Measurements from ENCODE around the gene CFHR4.
"Not testable (repeated sequence)": the region's sequence is repeated elsewhere in the genome, so short reads cannot be mapped to it uniquely, and the experiment has no call there.

CFHR4 gene

DNA sequence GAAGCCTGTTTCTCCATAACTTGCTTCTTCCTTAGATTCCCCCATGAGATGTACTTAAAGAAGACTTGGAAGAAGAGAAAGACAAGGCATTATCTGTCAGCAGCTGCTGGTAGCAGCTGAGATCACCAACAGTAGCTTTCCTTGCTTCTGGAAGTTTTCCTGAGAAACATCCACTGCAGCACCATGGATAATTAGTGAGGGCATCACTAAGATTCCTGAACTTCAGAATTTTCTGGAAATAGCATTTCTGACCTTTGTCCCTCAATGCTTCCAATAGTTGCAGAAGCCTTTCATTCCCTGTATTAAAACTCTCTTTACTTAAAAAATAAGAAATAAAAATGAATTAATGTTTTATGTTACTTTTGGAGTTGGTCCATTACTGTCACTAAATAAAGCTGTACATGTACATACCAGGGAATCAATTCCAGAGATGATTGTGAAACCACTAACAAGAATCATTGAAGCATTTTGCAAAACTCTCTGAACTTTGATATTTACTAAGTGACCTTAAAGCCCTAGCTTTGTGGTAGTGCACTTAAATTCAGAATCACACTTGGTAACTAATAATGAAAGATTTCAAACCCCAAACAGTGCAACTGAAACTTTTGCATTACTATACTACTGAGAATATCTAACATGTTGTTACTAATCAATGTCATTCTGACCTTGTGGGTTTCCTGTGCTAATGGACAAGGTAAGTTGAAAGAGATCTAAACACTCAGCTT is at the start of gene CFHR4:
Gene CFHR4 (plus strand): TSS at position 538 of the 725 bp plus-strand sequence. CDS start 99 bp downstream, at position 637.
- DNase-seq (ENCODE audit: low read depth in 3 of 3) = no peak

GRCh38 chr1:196849613-196850492 is 38.0 kb upstream of the CFHR4 start:
- not testable (repeated sequence) for DNase-seq (ENCODE audit: low read depth in 3 of 3)

GRCh38 chr1:196856053-196856452 is 31.8 kb upstream of the CFHR4 start:
- DNase-seq (ENCODE audit: low read depth in 3 of 3) = no peak

DNA sequence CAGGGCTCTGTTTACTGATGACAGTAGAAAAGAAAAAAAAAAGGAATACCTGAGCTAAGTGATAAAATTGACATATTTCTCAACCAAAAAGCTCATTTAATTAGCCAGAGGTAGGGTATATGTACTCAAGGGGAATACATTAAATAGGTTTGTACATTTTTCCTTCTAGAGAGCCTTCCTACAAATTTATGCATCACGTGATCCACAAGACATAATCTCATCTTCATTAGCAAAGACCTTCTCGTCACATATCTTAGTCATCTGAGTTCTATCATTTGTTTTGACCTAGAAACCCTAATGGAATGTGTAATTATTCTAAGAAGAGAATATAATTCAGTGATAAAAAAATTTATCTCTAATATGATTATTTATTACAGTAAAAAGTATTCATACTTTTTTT is 30.7 kb upstream of the CFHR4 start:
- no peak for DNase-seq (ENCODE audit: low read depth in 3 of 3)

DNA sequence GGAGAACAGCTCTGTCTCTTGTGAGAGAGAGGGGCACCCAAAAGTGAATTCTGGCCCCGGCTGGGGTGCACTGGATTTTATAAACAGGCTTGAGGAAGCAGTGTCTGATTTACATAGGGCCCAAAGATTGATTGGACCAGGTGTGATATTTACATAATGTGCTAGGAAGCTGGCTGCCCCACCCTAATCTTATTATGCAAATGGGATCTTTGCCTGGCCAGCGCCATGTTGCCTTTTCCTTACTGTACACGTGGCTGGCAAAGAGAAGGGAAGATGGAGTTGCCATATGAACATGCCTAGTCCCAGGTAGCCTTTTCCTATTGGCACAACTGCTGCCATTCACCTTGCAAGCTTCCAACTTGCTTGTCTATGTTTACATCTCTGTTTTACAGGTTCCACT is 29.0 kb upstream of the CFHR4 start:
- no peak for DNase-seq (ENCODE audit: low read depth in 3 of 3)

GRCh38 chr1:196860323-196860884 is 27.4 kb upstream of the CFHR4 start:
- DNase-seq (ENCODE audit: low read depth in 3 of 3) = no peak

GRCh38 chr1:196861429-196861828 is 26.4 kb upstream of the CFHR4 start:
- no peak for DNase-seq (ENCODE audit: low read depth in 3 of 3)

DNA sequence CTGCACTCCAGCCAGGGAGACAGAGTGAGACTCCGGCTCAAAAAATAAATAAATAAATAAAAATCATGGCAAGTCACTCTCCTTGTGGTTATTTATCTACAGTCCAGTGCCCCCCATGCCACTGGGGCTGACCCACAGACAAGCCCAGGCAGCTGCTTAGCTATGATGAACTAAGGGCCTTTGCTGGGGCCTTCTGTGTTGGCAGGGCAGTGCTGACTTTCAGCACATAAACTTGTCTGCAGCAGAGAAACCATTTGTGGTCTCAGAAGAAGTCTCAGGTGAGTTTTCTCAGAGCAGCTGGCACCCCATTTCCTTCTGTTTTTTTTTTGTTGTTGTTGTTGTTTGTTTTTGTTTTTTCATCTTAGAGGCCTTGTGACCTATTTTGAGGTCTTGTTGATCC is 20.9 kb upstream of the CFHR4 start:
- no peak for DNase-seq (ENCODE audit: low read depth in 3 of 3)

GRCh38 chr1:196873385-196873784 is 14.5 kb upstream of the CFHR4 start:
- DNase-seq (ENCODE audit: low read depth in 3 of 3) = no peak

DNA sequence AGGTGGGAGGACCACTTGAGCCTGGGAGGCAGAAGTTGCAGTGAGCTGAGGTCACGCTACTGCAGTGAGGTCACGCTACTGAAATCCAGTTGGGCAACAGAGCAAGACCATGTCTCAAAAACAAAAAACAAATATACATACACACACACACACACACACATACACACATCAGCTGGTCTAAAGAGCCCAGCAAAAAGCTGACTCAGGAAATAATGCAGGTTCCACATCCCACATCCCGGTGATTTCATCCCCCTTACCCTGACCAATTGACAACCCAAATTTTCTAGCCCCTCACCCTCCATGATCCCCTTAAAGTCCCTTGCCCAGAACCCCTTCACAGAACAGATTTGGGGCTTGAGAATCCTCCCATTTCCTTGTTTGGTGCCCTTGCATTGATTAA is 11.9 kb upstream of the CFHR4 start:
- no peak for DNase-seq (ENCODE audit: low read depth in 3 of 3)

- DNase-seq (ENCODE audit: low read depth in 3 of 3) = no peak
These were observed 9.9 kb upstream of the CFHR4 start for GRCh38 chr1:196877964-196878363.

DNA sequence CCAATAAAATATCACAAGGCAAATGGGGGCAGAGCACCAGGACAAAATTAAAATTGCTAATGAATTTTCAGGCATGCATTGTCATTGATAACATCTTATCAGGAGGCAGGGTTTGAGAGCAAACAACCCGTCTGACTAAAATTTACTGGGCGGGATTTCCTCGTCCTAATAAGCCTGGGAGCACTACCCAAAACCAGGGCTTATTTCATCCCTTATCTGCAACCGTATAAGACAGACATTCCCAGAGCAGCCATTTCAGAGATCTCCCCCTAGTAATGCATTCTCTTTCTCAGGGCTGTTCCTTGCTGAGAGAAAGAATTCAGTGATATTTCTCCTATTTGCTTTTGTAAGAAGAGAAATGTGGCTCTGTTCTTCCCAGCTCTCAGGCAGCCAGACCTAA is 1.3 kb upstream of the CFHR4 start:
- DNase-seq (ENCODE audit: low read depth in 3 of 3) = not testable (repeated sequence)

DNA sequence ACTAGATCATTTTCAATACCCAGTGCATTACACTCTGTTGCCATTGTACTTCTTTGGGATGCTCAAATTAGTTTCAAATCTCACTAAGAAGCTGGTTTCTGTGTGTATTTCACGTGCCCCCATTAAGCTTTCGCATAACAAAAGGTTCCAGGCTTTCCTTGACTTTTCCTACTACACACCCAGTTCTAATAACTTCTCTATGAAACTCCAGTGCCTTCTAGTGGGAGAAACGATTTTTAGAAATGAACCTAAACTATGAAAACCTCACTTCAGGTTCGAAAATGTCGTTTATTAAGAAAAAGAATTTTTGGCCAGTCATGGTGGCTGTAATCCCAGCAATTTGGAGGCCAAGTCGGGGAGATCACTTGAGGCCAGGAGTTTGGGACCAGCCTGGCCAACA is 2.8 kb downstream of the CFHR4 start:
- no peak for DNase-seq (ENCODE audit: low read depth in 3 of 3)

DNA sequence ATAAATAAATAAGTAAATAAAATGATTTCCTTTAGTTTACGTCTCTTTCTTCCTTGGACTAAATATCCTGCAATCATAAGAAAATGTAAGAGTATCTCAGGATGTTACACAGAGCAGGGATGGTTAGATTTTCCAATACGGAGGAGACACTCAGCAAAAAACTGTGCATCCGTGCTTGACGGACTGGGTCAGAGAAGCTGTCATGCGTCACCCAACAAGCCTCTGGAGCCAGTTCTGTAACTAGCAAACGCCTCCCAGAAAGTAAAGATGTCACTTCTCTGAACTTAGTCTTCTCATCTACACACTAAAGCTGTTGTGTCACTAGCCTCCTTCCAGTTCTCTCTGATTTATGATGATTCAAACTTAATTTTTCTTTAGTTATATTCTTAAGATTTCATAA is 3.4 kb downstream of the CFHR4 start:
- DNase-seq (ENCODE audit: low read depth in 3 of 3) = no peak

- no peak for DNase-seq (ENCODE audit: low read depth in 3 of 3)
These were observed 8.5 kb downstream of the CFHR4 start for GRCh38 chr1:196896355-196896754.

DNA sequence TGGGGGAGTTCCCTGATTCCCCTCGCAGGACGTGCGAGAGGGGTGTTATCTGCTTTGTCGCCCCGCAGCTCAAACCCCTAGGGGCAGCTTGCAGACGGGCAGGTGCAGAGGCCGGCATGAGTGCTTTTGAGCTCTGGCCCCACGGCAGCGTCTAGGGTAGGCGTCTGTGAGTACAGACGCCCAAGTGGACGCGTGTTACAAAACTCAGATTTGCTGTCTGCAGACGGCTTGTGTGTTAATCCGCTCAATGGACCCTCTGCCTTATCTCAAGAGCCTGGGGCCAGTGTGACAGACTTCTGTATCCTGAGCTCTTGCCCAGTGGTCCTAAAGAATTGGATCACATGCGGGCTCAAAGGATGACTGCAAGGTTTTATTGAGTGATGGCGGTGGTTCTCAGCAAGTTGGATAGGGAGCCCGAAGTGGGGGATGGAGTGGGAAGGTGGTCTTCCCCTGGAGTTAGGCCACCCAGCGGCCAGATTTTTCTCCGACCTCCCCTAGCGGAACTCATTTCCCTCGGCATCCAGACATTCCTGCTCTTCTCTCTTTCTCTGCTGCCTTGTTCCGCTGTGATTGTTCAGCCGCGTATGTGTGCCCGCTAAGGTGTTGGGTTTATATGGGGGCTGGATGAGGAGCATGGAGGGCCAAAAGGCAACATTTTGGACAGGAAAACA is 9.4 kb downstream of the CFHR4 start:
- DNase-seq (ENCODE audit: low read depth in 3 of 3) = no peak

GRCh38 chr1:196902344-196902743 is 14.5 kb downstream of the CFHR4 start:
- no peak for DNase-seq (ENCODE audit: low read depth in 3 of 3)

- DNase-seq (ENCODE audit: low read depth in 3 of 3) = no peak
These were observed 22.4 kb downstream of the CFHR4 start for GRCh38 chr1:196910215-196910614.

GRCh38 chr1:196912283-196912682 is 24.4 kb downstream of the CFHR4 start:
- not testable (repeated sequence) for DNase-seq (ENCODE audit: low read depth in 3 of 3)

DNA sequence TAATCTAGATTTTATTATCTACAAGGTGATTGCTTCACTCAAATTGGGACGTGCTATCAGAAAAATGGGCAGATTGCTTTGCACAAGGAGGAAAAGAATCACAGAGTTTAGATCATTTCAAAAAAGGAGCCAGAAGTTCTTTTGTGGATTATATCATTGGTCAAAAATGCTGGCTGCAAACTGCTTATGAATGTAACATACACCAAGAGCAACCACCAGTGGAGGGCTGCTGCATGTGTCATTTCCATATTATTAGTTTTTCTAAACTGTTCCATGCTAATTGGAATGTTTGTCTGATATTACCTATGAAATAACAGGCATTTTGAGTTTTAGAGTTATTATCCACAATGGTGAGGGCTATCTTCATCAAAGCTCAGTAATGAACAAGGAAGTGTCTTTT is 39.0 kb downstream of the CFHR4 start:
- DNase-seq (ENCODE audit: low read depth in 3 of 3) = not testable (repeated sequence)

DNA sequence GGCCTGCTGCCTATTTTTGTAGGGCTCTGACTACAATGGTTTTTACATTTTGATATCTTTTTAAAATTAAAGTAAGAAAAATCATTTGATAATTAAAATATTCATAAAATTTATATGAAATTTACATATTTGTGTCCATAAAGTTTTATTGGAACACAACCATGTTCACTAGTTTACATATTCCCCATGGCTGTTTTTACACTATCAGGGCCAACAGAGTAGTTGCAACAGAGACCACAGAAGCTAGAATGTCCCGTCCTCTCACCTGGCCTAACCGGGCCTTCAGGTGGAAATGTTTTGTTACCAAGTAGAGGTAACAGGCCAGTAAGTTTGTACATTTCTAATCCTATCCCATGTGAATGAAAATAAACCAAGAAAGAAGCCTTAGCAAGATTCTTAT is 45.0 kb downstream of the CFHR4 start:
- not testable (repeated sequence) for DNase-seq (ENCODE audit: low read depth in 3 of 3)

DNA sequence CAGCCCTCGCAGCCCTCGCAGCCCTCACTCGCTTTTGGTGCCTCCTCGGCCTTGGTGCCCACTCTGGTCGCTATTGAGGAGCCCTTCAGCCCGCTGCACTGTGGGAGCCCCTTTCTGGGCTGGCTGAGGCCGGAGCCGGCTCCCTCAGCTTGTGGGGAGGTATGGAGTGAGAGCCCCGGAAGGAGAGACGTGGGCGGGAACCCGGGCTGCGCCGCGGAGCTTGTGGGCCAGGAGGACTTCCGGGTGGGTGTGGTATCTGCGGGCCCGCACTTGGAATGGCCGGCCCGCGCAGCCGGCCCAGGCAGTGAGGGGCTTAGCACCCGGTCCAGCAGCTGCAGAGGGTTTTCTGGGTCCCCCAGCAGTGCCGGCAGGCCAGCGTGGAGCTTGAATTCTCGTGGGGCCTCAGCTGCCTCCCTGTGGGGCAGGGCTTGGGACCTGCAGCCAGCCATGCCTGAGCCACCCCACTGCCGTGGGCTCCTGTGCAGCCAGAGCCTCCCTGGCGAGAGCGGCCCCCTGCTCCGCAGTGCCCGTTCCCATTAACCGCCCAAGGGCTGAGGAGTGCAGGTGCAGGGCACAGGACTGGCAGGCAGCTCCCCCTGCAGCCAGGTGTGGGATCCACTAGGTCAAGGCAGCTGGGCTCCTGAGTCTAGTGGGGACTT is 45.8 kb downstream of the CFHR4 start:
- DNase-seq (ENCODE audit: low read depth in 3 of 3) = no peak
